ENCODE results near the gene XRN2.

- TF ChIP-seq, protein P1, sequence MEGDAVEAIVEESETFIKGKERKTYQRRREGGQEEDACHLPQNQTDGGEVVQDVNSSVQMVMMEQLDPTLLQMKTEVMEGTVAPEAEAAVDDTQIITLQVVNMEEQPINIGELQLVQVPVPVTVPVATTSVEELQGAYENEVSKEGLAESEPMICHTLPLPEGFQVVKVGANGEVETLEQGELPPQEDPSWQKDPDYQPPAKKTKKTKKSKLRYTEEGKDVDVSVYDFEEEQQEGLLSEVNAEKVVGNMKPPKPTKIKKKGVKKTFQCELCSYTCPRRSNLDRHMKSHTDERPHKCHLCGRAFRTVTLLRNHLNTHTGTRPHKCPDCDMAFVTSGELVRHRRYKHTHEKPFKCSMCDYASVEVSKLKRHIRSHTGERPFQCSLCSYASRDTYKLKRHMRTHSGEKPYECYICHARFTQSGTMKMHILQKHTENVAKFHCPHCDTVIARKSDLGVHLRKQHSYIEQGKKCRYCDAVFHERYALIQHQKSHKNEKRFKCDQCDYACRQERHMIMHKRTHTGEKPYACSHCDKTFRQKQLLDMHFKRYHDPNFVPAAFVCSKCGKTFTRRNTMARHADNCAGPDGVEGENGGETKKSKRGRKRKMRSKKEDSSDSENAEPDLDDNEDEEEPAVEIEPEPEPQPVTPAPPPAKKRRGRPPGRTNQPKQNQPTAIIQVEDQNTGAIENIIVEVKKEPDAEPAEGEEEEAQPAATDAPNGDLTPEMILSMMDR (IDR thresholded peaks at IDR 0.05): no peak
- no peak for TF ChIP-seq POLR2A (IDR thresholded peaks at IDR 0.05)
Observed at GRCh38 chr20:21365771-21366170, 62.6 kb downstream of the XRN2 start.

Data from gastroesophageal sphincter (tissue), 3 donors.